Measurements from ENCODE around the gene ESRRB.

GRCh38 chr14:76541594-76542219 lies 165.8 kb downstream of the ESRRB start:
- TF ChIP-seq KLF9 (tag by site-specific recombination; IDR thresholded peaks at IDR 0.05; ENCODE audit: low read depth) (no peak), TCF7L2 (IDR thresholded peaks at IDR 0.05; ENCODE audit: borderline replicate concordance, low read depth, low read length) (no peak), ZNF350 (tag by site-specific recombination; IDR thresholded peaks at IDR 0.05) (no peak), PATZ1 (tag by site-specific recombination; IDR thresholded peaks at IDR 0.05) (peak; percentile 71), KLF16 (tag by site-specific recombination; IDR thresholded peaks at IDR 0.05) (no peak), ZBTB8A (tag by site-specific recombination; IDR thresholded peaks at IDR 0.05) (no peak), ZFP41 (tag by site-specific recombination; IDR thresholded peaks at IDR 0.05; ENCODE audit: borderline replicate concordance) (no peak), CTCF (tag by site-specific recombination; IDR thresholded peaks at IDR 0.05) (no peak), ATF2 (tag by site-specific recombination; IDR thresholded peaks at IDR 0.05; ENCODE audit: low read depth) (no peak), ZFHX2 (tag by site-specific recombination; conservative IDR thresholded peaks at IDR 0.05) (no peak)
- TF ChIP-seq, protein P1, sequence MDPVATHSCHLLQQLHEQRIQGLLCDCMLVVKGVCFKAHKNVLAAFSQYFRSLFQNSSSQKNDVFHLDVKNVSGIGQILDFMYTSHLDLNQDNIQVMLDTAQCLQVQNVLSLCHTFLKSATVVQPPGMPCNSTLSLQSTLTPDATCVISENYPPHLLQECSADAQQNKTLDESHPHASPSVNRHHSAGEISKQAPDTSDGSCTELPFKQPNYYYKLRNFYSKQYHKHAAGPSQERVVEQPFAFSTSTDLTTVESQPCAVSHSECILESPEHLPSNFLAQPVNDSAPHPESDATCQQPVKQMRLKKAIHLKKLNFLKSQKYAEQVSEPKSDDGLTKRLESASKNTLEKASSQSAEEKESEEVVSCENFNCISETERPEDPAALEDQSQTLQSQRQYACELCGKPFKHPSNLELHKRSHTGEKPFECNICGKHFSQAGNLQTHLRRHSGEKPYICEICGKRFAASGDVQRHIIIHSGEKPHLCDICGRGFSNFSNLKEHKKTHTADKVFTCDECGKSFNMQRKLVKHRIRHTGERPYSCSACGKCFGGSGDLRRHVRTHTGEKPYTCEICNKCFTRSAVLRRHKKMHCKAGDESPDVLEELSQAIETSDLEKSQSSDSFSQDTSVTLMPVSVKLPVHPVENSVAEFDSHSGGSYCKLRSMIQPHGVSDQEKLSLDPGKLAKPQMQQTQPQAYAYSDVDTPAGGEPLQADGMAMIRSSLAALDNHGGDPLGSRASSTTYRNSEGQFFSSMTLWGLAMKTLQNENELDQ (tag by site-specific recombination; IDR thresholded peaks at IDR 0.05; ENCODE audit: low read depth), result no peak
- TF ChIP-seq, protein P2, sequence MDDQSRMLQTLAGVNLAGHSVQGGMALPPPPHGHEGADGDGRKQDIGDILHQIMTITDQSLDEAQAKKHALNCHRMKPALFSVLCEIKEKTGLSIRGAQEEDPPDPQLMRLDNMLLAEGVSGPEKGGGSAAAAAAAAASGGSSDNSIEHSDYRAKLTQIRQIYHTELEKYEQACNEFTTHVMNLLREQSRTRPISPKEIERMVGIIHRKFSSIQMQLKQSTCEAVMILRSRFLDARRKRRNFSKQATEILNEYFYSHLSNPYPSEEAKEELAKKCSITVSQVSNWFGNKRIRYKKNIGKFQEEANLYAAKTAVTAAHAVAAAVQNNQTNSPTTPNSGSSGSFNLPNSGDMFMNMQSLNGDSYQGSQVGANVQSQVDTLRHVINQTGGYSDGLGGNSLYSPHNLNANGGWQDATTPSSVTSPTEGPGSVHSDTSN (CRISPR knock-in tag; IDR thresholded peaks at IDR 0.05), result no peak
- TF ChIP-seq, protein P3, sequence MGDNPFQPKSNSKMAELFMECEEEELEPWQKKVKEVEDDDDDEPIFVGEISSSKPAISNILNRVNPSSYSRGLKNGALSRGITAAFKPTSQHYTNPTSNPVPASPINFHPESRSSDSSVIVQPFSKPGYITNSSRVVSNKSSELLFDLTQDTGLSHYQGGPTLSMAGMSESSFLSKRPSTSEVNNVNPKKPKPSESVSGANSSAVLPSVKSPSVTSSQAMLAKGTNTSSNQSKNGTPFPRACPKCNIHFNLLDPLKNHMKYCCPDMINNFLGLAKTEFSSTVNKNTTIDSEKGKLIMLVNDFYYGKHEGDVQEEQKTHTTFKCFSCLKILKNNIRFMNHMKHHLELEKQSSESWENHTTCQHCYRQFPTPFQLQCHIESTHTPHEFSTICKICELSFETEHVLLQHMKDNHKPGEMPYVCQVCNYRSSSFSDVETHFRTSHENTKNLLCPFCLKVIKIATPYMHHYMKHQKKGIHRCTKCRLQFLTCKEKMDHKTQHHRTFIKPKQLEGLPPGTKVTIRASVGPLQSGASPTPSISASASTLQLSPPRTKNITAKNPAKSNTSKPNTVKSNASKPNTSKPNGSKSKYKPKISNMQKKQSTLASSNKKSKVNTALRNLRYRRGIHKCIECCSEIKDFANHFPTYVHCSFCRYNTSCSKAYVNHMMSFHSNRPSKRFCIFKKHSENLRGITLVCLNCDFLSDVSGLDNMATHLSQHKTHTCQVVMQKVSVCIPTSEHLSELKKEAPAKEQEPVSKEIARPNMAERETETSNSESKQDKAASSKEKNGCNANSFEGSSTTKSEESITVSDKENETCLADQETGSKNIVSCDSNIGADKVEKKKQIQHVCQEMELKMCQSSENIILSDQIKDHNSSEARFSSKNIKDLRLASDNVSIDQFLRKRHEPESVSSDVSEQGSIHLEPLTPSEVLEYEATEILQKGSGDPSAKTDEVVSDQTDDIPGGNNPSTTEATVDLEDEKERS (tag by site-specific recombination; IDR thresholded peaks at IDR 0.05), result no peak
